ENCODE measurements around the gene PRSS37.
"Not testable (repeated sequence)": the region's sequence is repeated elsewhere in the genome, so short reads cannot be mapped to it uniquely, and the experiment has no call there.

Gene PRSS37, protein sequence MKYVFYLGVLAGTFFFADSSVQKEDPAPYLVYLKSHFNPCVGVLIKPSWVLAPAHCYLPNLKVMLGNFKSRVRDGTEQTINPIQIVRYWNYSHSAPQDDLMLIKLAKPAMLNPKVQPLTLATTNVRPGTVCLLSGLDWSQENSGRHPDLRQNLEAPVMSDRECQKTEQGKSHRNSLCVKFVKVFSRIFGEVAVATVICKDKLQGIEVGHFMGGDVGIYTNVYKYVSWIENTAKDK

GRCh38 chr7:141841385-141841784 is at the start of gene PRSS37:
PRSS37 (minus strand) TSS chr7:141841485; CDS start chr7:141841049, 436 bp downstream.
- DNase-seq: no peak

- no peak for DNase-seq
Observed at GRCh38 chr7:141889321-141889720, 48.0 kb upstream of the PRSS37 start.

DNA sequence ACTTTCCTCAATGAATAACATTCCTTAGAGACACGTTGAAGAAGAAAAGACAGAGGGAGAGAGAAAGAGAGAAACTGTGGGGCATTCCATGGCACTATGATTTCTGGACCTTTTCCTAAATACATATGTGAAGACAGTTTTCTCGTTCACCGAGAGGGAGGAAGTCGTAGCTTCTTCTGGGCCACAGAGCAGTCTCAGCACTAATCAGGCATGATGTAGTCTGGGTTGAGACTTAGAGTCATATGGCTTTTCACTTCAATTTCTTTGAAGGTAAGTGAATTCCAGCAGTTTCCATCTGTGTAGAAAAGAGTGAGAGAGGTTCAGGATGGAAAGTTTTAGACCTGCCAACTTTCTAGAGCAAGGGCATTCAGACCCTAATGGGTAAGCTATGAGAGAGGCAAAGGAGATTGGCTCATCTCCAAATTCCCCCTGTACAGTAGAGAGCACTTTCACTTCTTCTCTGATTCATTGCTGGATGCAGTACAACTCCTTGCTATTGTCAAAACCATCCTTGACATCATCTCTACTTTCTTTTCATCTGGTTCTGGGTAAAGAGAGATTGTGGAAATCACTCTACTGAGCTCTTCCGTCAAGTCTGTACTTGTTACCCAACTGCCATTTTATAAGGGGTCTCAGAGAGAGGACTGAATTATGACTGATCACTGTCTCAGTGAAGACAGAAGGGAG is 43.4 kb upstream of the PRSS37 start:
- no peak for DNase-seq

DNA sequence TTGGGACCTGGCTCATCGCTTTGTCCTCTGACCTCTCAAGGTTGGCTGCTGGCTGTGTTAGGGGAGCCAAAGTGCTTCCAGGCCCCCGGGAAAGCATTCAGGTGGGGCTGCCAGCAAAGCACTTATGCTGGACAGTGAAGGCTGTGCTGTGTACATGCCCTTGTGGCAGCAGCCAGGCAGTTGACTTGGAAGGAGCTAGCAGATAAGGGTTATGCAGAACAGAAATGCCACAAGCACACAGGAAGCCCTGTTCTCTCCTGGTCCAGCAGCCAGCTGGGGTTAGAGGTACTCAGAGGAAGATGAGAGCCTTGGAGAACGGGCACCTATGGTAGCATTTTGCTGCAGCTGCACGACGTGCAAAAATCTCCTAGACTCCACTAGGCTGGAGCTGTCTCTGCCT is 39.7 kb upstream of the PRSS37 start:
- no peak for DNase-seq

DNA sequence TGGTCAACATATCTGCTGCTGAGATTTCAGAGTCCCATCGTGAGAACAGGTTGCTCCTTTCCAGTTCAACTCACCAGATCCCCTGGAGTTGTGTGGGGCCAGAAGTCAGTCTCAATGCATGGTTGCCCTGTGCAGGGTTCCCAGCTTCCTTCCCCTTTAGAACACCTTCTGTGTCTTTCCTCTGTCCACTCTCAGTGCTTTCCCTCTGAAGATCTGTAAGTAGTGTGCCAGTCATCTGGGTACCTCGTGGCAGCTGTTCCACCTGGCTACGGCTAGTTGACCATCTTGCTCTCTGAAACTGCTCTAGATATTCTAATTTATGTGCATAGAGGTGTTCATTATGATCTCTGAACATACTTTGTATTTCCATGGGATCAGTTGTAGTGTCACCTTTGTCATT is 36.1 kb upstream of the PRSS37 start:
- DNase-seq: no peak

DNA sequence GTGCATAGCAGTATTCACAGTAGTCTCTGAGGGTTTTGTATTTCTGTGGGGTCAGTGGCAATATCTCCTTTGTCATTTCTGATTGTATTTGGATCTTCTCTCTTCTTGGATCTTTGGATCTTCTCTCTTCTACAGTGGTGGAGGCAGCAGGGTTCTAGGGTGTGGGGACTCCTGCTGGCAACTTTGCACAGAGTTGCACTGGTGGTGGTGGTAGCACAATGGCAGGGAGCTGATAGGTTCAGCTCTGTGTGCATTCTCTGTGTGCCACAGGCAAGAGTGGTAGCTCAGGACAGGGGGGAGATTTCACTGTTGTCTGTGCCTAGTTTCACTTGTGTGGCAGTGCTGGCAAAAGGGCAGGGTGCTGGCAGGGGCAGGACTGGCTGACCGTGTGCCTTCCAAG is 35.1 kb upstream of the PRSS37 start:
- DNase-seq: no peak

- DNase-seq: no peak
Observed at GRCh38 chr7:141875453-141875852, 34.2 kb upstream of the PRSS37 start.

GRCh38 chr7:141874787-141875186 is 33.5 kb upstream of the PRSS37 start:
- DNase-seq: no peak

GRCh38 chr7:141872931-141873330 is 31.6 kb upstream of the PRSS37 start:
- no peak for DNase-seq

GRCh38 chr7:141866974-141867373 is 25.7 kb upstream of the PRSS37 start:
- no peak for DNase-seq

DNA sequence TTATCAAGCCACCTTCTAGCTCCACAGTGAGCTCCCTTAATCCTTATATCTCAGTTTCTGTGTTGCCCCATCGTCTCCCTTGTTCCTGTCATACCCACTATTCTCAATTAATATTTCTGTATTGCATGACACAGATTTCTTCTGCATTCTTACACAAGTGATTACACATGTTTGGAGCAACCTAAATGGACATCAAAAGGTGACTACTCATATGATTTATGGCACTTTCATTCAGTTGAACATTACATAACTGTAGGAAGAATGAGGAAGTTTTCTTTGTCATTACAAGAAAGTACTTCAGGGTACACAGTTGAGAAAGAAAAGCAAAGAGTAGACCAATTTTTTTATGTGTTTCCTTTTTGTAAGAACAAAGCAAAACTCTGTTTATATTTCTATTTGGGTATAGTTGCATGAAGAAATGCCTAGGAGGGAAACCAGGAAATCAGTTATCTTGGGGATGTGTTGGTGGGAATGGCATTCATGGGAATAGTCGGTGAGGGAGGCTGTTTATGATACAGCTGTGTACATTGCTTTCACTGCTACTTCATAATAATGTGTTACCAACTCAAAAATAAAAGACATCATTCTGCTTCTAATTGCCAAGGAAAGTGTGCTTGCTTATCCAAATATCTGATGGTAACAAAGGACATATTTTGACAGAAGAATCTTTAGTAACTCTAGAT is 23.6 kb upstream of the PRSS37 start:
- DNase-seq: no peak

DNA sequence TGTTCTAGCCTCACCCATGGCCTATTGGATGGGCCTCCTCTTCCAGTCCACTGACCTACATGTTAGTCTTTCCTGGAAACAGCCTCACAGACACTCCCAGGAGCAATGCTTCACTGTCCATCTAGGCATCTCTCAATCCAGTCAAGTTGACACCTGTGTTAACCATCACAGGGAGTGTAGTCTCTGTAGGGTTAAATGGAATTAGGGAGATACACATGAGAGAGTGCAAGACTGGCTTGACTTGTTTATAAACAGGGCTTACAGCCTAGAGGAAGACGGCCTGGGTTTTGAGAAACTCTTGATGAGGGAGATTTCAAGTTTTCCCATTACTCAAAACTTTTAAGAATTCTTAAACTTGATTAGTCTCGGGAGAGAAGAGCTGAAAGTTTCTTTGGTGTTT is 18.9 kb upstream of the PRSS37 start:
- no peak for DNase-seq

GRCh38 chr7:141847996-141848395 is 6.7 kb upstream of the PRSS37 start:
- DNase-seq: no peak

DNA sequence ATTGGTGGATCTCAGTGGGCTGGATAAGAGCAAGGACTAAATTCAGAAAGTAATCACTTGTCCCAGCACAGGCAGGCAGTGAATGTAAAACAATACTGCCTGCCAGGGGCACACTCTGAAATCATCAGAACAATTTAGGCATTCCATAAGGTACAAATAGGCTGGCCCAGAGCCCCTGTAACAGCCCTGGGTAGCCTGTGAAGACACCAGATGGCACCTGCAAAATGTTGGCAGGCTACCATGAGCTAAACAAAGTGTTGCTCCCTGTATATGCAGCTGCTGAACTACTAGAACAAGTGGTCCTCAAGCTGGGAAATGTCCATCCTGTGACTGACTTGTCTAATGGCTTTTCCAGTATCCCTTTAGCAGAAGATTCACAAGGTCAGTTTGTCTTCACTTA is 3.0 kb upstream of the PRSS37 start:
- no peak for DNase-seq

- DNase-seq: no peak
Observed at GRCh38 chr7:141842904-141843303, 1.6 kb upstream of the PRSS37 start.

DNA sequence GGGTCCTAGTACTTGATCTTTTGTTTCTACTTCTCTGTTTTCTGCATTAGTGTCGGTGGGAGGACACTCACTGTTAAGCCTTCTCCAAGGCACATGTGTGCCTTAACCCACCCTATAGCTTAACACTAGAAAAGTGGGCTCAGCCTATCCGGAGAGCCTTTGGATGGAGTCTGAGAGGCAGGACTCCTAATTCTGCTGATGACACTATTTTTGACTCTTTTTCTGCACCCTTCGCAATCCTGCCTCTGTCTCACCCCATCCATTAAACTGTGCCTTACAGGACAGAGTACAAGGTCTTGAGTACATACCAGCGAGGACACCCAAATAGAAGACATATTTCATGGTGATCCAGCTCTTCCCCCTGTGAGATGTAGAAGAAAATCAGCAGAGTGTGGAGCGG is 577 bp downstream of the PRSS37 start:
- DNase-seq: no peak

DNA sequence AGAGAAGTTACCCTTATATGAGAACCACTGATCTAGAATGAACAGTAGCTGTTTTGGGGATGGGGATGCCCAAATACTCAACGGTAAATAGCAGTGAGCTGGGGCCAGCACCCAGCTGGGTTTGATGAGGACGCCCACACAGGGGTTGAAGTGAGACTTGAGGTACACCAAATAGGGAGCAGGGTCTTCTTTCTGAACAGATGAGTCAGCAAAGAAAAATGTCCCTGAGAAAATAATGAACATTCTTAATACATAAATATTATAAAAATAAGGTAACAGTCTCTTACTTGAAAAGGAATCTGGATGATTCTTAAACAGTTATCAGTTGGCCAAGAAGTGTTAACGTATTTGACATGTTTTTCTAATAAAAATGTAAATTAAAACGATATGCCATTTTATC is 2.0 kb downstream of the PRSS37 start:
- DNase-seq: no peak

- DNase-seq: no peak
Observed at GRCh38 chr7:141838581-141838980, 2.7 kb downstream of the PRSS37 start.

- no peak for DNase-seq
Observed at GRCh38 chr7:141837683-141838082, 3.6 kb downstream of the PRSS37 start.

DNA sequence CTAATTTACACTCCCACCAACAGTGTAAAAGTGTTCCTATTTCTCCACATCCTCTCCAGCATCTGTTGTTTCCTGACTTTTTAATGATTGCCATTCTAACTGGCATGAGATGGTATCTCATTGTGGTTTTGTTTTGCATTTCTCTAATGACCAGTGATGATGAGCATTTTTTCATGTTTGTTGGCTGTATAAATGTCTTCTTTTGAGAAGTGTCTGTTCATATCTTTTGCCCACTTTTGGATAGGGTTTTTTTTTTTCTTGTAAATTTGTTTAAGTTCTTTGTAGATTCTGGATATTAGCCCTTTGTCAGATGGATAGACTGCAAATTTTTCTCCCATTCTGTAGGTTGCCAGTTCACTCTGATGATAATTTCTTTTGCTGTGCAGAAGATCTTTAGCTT is 18.9 kb downstream of the PRSS37 start:
- DNase-seq: not testable (repeated sequence)

DNA sequence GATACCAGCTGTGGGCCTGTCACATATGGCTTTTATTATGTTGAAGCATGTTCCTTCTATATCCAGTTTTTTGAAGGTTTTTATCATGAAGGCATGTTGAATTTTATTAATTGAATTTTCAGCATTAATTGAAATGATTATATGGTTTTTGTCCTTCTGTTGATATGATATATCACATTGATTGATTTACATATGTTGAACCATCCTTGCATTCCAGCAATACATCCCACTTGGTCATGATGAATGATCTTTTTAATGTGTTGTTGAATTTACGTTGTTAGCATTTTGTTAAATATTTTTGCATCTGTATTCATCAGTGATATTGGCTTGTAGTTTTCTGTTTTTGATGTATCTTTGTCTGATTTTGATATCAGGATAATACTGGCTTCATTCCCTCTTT is 21.2 kb downstream of the PRSS37 start:
- DNase-seq: no peak

GRCh38 chr7:141792526-141792925 is 48.8 kb downstream of the PRSS37 start:
- DNase-seq: no peak

DNA sequence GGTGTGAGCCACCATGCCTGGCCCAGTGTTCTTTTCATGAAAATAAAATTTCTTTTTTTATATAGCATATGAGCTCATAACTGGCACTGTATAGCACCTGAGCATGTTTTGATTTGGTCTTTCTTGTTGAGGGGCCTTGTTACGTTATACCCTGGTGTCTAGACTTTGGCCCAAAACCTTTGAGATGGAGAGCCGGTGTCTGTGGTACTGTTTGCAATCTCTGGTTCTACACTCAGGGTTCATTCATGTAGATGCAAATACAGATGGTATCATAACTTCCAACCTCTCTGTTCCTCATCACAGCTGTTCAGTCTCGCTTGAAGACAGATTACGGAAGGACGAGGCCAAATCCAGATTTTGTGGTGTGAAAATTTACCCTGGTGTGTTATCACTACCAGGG is 51.4 kb downstream of the PRSS37 start, which contains the start of gene TAS2R5:
TAS2R5 (plus strand) TSS at position 301 of the 400 bp plus-strand sequence. CDS start 145 bp downstream, outside the sequence.
- no peak for DNase-seq

DNA sequence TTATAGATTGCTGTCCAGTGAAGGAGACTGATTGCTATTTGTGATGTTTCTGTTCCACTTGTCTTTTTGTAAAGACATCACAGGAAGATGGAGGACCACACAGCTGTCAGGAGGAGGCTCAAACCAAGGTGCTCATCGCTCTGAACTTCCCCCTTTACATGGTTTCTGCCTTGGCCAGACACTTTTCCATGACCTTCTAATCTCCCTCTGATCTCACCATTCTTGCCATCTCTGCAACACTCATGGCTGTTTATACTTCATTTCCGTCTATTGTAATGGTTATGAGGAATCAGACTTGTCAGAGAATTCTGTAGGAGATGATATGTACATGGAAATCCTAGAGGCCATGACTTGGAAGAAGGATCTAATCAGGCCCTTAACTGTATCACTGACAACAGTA is 53.0 kb downstream of the PRSS37 start:
- no peak for DNase-seq

All from activated effector memory CD4-positive, alpha-beta T cell treated with anti-CD3 and anti-CD28 coated beads, Interleukin-2, amount 50 U/mL, for 16 hours (primary cell).